Aorta (tissue), 5 donors: ENCODE measurements around the gene ANXA10. TPM values are rescaled to one million over a fixed set of nuclear protein-coding genes. Genes with fewer than 3 reads are reported as not detected.

Experiments used
- ATAC-seq: fragments of 200-7000 bp; cut with Tn5 transposase; one replicate; pipeline ENCODE4 v1.9.1; 2022; ENCODE audit warnings: moderate library complexity; ENCODE audit not compliant: low FRiP score
- DNase-seq, 2 donors: peaks; one replicate each; pipeline ENCODE4 v3.0.0-alpha.2; 2020
- H3K27ac ChIP-seq, 2 donors: one replicate each; pipeline ENCODE4 v1.5.1; 2013; ENCODE audit warnings: low read length in 2 of 2, mild to moderate bottlenecking in 2 of 2, moderate library complexity in 2 of 2, control low read depth in 1 of 2, inconsistent platforms in 1 of 2, low read depth in 1 of 2
- H3K27me3 ChIP-seq, 2 donors: one replicate each; pipeline ENCODE4 v1.6.1; 2013; ENCODE audit warnings: control low read depth in 1 of 2, low read length in 1 of 2, mild to moderate bottlenecking in 1 of 2, moderate library complexity in 1 of 2; ENCODE audit not compliant: insufficient read depth in 2 of 2, control insufficient read depth in 1 of 2
- H3K36me3 ChIP-seq, 2 donors: one replicate each; pipeline ENCODE4 v1.6.1; 2013; ENCODE audit warnings: control low read depth in 1 of 2, low read length in 1 of 2, mild to moderate bottlenecking in 1 of 2; ENCODE audit not compliant: insufficient read depth in 2 of 2, control insufficient read depth in 1 of 2
- H3K4me1 ChIP-seq, 2 donors: one replicate each; pipeline ENCODE4 v1.6.1; 2013; ENCODE audit warnings: low read length in 2 of 2, control low read depth in 1 of 2, mild to moderate bottlenecking in 1 of 2, moderate library complexity in 1 of 2; ENCODE audit not compliant: insufficient read depth in 2 of 2, control insufficient read depth in 1 of 2
- H3K4me3 ChIP-seq, 2 donors: one replicate each; pipeline ENCODE4 v1.5.1; 2013; ENCODE audit warnings: low read length in 2 of 2, control low read depth in 1 of 2, mild to moderate bottlenecking in 1 of 2
- H3K9me3 ChIP-seq: one replicate; pipeline ENCODE4 v1.6.1; 2013; ENCODE audit warnings: mild to moderate bottlenecking, low read length; ENCODE audit not compliant: control insufficient read depth
- WGBS, 2 donors: extraction: QIAGEN DNeasy Blood & Tissue Kit; methylation state at CpG; one replicate each; pipeline ENCODE4 v1.1.7; 2013; 5-methylcytosine and 5-hydroxymethylcytosine counted together
- intact Hi-C, 2 donors: fragments of 100-400 bp; cut with DNase I; formaldehyde crosslinking; loops; one replicate each; pipeline versions ENCODE4 v1.14.2 to v1.15.0; 2022
- polyA plus RNA-seq, 2 donors: library from polyadenylated mRNA; stranded (reverse); fragments of 200-250 nt; gene quantifications; one replicate each; pipeline ENCODE4 v1.2.3, GENCODE V29; 2013
- total RNA-seq, 2 donors: library from RNA; stranded (reverse); fragmentation: NEBNext Ultra II Directional; extraction: Animal tissue kit (Norgen Biotek cat#: 25700); gene quantifications; one replicate each; pipeline ENCODE4 v1.2.1, GENCODE V29; 2021
- donor health status: healthy with polysubstance abuse.
- donor health status: Bipolar disorder and iron deficiency.
- donor health status: DM: no; HTN: no; CAD: no.
- donor health status: DM: no; HTN: no; CAD: no.
- donor health status: DM: yes; HTN: yes; CAD: no.

Gene ANXA10
- total and polyA plus RNA-seq, 4 donors: 0.82 TPM; not detected in 3

DNA sequence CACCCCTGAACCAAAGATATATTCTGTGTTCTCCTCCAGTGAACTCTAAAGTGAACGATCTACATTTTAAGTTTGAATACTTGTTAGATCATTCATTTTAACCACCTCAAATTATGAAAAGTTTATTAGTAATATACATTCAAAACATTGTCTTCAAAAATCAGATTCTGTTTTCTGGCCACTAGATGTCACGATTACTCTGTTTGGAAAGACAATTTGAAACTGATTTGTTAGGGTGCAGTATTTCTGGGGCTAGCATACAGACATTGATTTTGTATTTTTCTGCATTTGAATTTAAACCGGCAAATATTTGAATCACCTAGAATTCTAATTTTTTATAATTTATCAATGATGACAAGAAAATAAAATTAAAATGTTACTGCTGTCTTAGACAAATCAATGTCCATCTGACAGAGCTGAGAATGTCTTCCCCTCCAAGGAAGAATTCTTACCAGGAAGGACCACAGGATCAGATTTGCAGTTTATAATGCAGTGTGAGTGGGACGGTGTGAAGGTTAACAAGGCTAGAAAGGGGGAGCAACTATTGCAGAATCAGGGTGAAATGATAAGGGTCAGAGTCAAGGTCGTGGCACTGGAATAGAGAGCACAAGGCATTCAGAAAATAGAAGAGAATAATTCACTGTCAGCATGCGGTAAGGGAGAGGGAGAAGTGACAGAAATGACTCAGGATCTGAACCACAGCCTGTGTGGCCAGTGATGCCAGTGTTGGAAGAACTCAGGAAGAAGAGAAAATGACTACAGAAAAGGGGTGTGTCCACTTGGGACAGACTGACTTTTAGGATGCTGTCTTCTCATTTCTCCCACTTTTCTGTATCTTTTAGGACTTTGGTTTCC lies 91.6 kb downstream of the ANXA10 start:
- H3K4me3 ChIP-seq: no peak overlapping the region
- DNase-seq: no peak
- no peaks in the 10 kb centered on the region for H3K36me3 ChIP-seq
- intact Hi-C loops: no loop called here
- 23 to 25% methylated on average over 6 of the region's 6 CpGs for WGBS, 2 donors
- peaks cover 2% of the 10 kb centered on the region for H3K9me3 ChIP-seq
- H3K27me3 ChIP-seq: peaks cover 0 to 1% of the 10 kb centered on the region in 2 donors
- H3K27ac ChIP-seq: no peak overlapping the region
- no peaks in the 10 kb centered on the region for H3K4me1 ChIP-seq
- ATAC-seq: no peak

DNA sequence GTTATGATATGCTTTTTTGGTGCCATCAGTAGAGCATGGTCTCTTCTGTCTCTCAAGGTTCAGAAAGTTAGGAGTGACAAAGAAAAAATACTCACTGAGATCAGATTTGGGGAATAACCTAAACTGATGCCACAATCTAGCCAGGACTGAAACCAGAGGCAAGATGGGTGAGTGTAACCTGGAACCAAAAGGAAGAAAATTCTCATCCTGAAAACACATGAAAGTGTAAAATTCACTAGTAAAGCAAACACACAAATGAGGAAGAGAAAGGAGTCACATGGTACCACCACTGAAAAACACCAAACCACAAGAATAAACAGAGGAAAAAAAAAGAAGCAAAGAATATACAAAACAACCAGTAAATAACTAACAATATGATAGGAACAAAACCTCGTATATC lies 96.4 kb downstream of the ANXA10 start:
- intact Hi-C loops: no loop called here
- WGBS, 2 donors: 74 to 90% methylated on average over 1 of the region's 1 CpG
- ATAC-seq (no peak), DNase-seq (no peak)
- no peak overlapping the region for H3K27ac ChIP-seq
- no peaks in the 10 kb centered on the region for H3K4me1 ChIP-seq
- peaks cover 2% of the 10 kb centered on the region for H3K9me3 ChIP-seq
- H3K4me3 ChIP-seq: no peak overlapping the region
- no peaks in the 10 kb centered on the region for H3K36me3 ChIP-seq
- peaks cover 0 to 1% of the 10 kb centered on the region in 2 donors for H3K27me3 ChIP-seq

DNA sequence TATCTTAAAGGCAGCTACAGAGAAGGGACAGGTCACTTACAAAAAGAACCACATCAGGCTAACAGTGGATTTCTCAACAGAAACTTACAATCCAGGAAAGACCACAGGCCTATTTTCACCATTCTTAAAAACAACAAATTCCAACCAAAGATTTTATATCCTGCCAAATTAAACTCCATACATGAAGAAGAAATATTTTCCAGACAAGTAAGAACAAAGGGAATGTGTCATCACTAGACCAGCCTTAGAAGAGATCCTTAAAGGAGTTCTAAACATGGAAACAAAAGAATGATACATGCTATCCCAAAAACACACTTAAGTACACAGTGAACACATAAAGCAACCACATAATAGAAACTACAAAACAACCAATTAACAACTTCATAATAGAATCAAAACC lies 105.6 kb downstream of the ANXA10 start:
- DNase-seq: no peak
- Histone ChIP-seq H3K27me3 (no peaks in the 10 kb centered on the region), H3K4me3 (no peak overlapping the region), H3K36me3 (no peaks in the 10 kb centered on the region), H3K4me1 (no peaks in the 10 kb centered on the region), H3K27ac (no peak overlapping the region), H3K9me3 (peaks cover 3% of the 10 kb centered on the region)
- intact Hi-C loops: no loop called here
- ATAC-seq: no peak

DNA sequence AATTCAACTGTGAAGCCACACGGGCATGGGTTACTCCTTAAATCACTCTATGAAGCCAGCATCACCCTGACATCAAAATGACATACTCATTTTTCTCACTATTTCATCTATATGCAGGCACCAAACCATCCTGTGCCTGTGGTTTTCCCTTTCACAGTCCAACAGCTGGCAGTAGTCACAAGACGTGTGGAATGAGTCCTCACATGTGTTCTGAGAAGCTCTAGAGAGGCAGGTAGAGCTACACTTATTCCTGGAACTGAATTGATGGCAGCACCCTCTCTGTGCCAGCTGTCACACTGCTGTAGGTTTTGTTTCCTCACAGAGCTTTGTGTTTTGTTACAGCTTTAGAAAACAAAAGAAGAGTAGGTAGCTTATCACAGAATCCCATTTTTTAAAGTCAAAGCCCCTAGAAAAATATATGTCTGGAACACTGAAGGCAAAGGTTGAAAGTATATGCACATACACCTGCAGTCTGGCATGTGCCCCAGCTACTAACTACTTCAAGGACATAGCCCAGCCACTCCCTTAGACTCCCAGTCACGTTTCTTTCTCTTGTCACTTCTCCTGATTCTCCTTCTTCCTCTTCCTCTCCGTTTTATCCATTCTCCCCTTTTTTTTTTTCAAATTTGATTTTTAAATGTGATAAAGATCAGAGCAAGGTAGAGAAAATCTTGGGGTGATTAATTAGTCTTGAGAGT lies 107.1 kb downstream of the ANXA10 start:
- no peak for ATAC-seq
- Histone ChIP-seq H3K4me3 (no peak overlapping the region), H3K27ac (no peak overlapping the region), H3K9me3 (peaks cover 9% of the 10 kb centered on the region), H3K36me3 (no peaks in the 10 kb centered on the region), H3K27me3 (no peaks in the 10 kb centered on the region), H3K4me1 (no peaks in the 10 kb centered on the region)
- intact Hi-C loops: no loop called here
- no peak for DNase-seq
- 47 to 57% methylated on average over 4 of the region's 4 CpGs for WGBS, 2 donors

DNA sequence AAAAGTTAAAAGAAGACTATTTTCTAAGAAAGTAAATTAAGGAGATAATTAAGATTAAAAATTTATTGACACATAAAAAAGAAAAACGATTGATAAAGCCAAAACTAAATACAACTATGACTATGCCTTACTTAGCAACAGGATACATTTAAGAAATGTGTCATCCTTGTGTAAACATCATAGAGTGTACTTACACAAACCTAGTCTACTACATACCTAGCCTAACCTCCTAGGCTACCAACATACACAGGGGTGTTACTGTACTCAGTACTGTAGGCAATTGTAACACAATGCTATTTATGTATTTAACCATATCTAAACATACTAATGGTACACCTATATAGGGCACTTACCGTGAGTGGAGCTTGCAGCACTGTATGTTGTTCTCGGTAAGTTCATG lies 108.3 kb downstream of the ANXA10 start:
- ATAC-seq: no peak
- 72 to 73% methylated on average over 3 of the region's 3 CpGs for WGBS, 2 donors
- H3K4me3 ChIP-seq: no peak overlapping the region

DNA sequence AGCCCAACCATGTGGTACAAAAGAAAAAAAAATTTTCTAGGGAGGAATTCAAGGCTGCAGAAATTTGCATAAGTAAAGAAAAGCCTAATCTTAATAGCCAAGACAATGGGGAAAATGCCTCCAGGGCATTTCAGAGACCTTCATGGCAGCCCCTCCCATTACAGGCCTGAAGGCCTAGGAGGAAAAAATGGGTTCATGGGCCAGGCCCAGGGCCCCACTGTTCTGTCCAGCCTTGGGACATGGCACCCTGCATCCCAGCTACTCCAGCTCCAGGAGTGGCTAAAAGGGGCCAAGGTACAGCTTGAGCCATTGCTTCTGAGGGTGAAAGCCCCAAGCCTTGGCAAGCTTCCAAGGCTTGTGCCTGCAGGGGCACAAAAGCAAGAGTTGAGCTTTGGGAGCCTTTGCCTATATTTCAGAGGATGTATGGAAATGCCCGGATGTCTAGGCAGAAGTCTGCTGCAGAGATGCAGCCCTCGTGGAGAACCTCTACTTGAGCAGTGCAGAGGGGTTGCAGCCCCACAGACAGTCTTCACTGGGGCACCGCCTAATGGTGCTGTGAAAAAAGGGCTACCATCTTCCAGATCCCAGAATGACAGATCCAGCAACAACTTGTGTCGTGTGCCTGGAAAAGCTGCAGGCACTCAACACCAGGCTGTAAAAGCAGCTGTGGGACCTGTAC lies 111.0 kb downstream of the ANXA10 start:
- ATAC-seq (no peak), DNase-seq (no peak)
- Histone ChIP-seq H3K27me3 (no peaks in the 10 kb centered on the region), H3K9me3 (peaks cover 7% of the 10 kb centered on the region), H3K4me3 (no peak overlapping the region), H3K27ac (no peak overlapping the region), H3K36me3 (no peaks in the 10 kb centered on the region), H3K4me1 (no peaks in the 10 kb centered on the region)
- intact Hi-C loops: no loop called here
- 90 to 93% methylated on average over 4 of the region's 4 CpGs for WGBS, 2 donors

More for the DNA sequence above, 108.3 kb downstream of the ANXA10 start:
- peaks cover 7% of the 10 kb centered on the region for H3K9me3 ChIP-seq
- no peaks in the 10 kb centered on the region for H3K36me3 ChIP-seq
- no peaks in the 10 kb centered on the region for H3K4me1 ChIP-seq
- intact Hi-C loops: no loop called here
- DNase-seq: no peak
- H3K27ac ChIP-seq: no peak overlapping the region
- no peaks in the 10 kb centered on the region for H3K27me3 ChIP-seq

DNA sequence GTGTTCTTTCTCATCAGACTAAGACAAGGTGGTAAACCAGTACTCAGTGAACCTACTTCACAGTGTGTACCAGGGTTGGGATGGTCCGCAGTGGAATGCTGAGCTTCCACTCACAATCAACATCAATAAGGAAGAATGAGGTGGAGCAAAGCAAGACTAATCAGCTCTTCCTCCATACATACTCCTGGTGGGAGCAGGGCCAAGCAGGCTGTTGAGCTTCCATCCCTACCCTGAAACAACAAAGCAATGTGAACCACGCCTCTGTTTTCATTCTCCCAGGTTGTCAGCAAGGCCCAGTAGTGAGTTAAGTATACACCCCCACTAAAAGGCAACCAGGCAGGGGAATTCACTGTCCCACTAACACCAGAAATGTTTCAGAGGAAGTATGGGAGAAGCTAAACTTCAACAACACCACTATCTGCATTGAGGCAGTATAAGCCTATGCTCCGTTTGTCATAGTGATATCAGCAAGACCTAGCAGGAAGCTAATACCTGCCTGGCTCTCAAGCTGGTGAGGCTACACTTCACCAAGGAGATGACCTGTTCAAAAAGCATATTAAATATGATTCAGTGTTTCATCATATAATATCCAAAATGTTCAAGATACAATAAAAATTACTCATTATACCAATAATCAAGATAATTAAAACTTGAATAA lies 116.7 kb downstream of the ANXA10 start:
- Histone ChIP-seq H3K4me3 (no peak overlapping the region), H3K4me1 (no peaks in the 10 kb centered on the region), H3K27me3 (no peaks in the 10 kb centered on the region), H3K9me3 (peaks cover 2% of the 10 kb centered on the region), H3K36me3 (no peaks in the 10 kb centered on the region), H3K27ac (no peak overlapping the region)
- 90 to 91% methylated on average over 3 of the region's 3 CpGs for WGBS, 2 donors
- intact Hi-C loops: no loop called here
- ATAC-seq (no peak), DNase-seq (no peak)

DNA sequence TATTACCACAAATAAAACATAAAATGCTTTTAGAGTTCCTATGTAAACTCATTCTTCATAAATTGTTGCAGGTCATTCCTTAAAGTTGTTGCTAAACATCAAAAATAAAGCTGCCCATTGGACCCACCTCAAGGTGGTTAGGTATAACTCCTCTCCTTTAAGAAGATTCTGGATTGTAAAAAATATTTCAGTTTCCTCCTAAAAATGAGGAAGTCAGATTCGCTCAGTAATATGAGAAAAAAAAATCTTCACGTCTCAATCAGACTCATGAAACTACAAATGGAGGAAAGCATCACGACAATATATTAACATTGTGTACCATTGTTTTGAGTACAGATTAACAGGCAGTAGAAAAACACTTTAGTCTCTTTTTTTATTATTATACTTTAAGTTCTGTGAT lies 120.3 kb downstream of the ANXA10 start:
- ATAC-seq (no peak), DNase-seq (no peak)
- H3K4me3 ChIP-seq: no peak overlapping the region
- 89 to 90% methylated on average over 3 of the region's 3 CpGs for WGBS, 2 donors
- H3K27ac ChIP-seq: no peak overlapping the region
- H3K27me3 ChIP-seq: no peaks in the 10 kb centered on the region
- H3K4me1 ChIP-seq: no peaks in the 10 kb centered on the region
- intact Hi-C loops: no loop called here
- peaks cover 0 to 3% of the 10 kb centered on the region in 2 donors for H3K36me3 ChIP-seq
- H3K9me3 ChIP-seq: peaks cover 3% of the 10 kb centered on the region
